Upper lobe of left lung (tissue), 4 donors: ENCODE results near the gene HOXA4.

Experiments
- CTCF ChIP-seq, 6 experiments: fragments of 450-650 bp in 4 of 6; fragments of 200-600 bp in 2 of 6; sonication (generic) in 2 of 6; IDR thresholded peaks; one replicate each; pipeline ENCODE4 v1.5.1; 2016 to 2019; ENCODE audit warnings: antibody characterized with exemption in 6 of 6
- EP300 ChIP-seq, 4 donors: sonication (generic); formaldehyde crosslinking; IDR thresholded peaks; one replicate each; pipeline ENCODE4 v1.5.1; 2017; ENCODE audit warnings: antibody characterized with exemption in 4 of 4, control low read depth in 2 of 4
- POLR2A ChIP-seq, 4 donors: fragments of 450-650 bp; IDR thresholded peaks; one replicate each; pipeline ENCODE4 v1.5.1; 2016 to 2017; ENCODE audit warnings: antibody characterized with exemption in 4 of 4, mild to moderate bottlenecking in 2 of 4
- POLR2AphosphoS5 ChIP-seq, 2 donors: sonication (generic); formaldehyde crosslinking; IDR thresholded peaks; one replicate each; pipeline ENCODE4 v1.5.1; 2017; ENCODE audit warnings: antibody characterized with exemption in 2 of 2

GRCh38 chr7:27168265-27168947 lies 37.8 kb upstream of the HOXA4 start:
- TF ChIP-seq CTCF (IDR thresholded peaks at IDR 0.05), result no peak
- TF ChIP-seq POLR2A (IDR thresholded peaks at IDR 0.05), result no peak
- no peak for TF ChIP-seq POLR2AphosphoS5 (IDR thresholded peaks at IDR 0.05)
- no peak for TF ChIP-seq EP300 (IDR thresholded peaks at IDR 0.05)
